Fibroblast of gingiva (primary cell): Measurements from ENCODE around the gene ATP8A1.

Source experiments
- DNase-seq: peaks from one replicate; pipeline ENCODE4 v3.0.0-alpha.2; 2011; ENCODE audit warnings: low read depth

ATP8A1 gene

DNA sequence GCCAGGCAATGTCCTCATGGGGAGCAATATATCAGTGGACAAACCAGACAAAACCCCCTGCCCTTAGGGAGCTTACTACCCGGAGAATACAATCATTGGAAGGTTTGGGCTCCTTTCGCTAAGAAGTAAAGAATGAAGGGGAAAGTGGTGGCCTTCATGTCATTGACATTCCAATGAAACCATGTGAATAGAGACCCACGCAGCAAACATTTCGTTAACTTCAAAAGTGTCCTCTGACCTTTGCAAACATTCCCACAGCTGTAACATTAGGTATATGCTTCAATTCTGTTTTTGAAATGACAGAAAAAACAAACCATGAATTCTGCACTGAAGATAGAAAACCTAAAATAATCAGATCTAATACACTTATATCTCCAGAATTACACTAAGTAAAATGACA is 7.0 kb downstream of the ATP8A1 start:
- DNase-seq, result no peak

- DNase-seq, result no peak
These were observed 9.8 kb downstream of the ATP8A1 start for GRCh38 chr4:42646999-42647541.

- no peak for DNase-seq
These were observed 10.7 kb downstream of the ATP8A1 start for GRCh38 chr4:42646013-42646784.

- DNase-seq, result no peak
These were observed 12.0 kb downstream of the ATP8A1 start for GRCh38 chr4:42644897-42645296.

DNA sequence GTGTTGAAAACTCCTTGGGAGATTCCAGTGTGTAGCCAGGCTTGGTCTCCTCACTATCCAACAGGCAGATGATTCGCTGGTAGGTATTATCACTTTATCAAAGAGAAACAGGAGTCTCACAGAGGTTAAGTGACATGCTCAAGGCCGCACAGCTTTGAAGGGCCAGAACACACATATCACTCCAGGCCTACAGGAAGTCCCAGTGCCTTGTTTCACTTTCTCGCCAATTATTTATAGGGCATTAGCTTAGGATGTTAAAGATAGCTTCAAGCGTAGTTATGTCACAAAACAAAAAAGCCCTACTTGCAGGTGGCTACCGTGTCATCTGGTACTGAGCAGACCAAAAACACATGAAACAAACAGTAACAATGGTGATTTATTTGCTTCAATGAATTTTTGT is 13.2 kb downstream of the ATP8A1 start:
- DNase-seq, result no peak

- no peak for DNase-seq
These were observed 13.9 kb downstream of the ATP8A1 start for GRCh38 chr4:42642845-42643615.

GRCh38 chr4:42642101-42642797 is 14.7 kb downstream of the ATP8A1 start:
- DNase-seq, result no peak

GRCh38 chr4:42641656-42642055 is 15.2 kb downstream of the ATP8A1 start:
- DNase-seq, result no peak

- DNase-seq, result no peak
These were observed 15.7 kb downstream of the ATP8A1 start for GRCh38 chr4:42641161-42641560.

DNA sequence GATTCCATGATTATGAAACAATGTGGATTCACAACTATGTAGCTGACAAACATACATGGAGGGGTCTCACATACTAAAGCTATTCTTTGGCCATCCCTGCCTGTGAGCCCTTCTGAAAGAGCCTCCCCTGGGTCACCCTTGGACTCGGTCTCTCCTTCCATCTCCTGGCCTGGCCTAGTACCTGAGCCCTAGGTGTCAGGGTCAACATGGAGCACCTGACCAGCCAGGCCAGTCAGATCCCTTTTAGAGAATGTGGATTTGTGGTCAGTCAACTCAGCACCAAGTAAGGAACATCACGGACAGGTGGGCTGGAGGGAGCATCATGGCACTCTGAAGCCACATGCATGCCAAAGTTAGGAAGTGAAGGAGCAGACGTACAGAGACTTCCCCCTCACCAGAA is 16.3 kb downstream of the ATP8A1 start:
- DNase-seq, result no peak

DNA sequence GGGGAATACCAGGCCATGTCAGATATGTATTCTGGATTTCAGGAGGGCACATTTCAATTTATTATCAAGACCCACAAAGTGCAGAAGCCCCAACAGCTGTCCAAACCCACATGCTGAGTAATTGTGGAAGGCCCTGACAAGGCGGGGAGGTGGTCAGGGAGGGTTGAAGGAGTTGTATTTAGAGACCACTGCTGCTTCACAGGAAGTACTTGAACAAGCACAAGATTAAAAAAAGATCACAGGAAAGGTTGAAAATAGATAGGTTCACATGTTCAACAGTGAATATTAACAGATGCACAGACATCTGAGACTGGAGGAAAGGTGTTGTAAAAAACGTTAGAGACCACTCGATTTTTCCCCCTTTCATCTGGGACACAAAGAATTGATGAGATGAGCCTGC is 17.9 kb downstream of the ATP8A1 start:
- no peak for DNase-seq

GRCh38 chr4:42638321-42638720 is 18.6 kb downstream of the ATP8A1 start:
- DNase-seq, result no peak

DNA sequence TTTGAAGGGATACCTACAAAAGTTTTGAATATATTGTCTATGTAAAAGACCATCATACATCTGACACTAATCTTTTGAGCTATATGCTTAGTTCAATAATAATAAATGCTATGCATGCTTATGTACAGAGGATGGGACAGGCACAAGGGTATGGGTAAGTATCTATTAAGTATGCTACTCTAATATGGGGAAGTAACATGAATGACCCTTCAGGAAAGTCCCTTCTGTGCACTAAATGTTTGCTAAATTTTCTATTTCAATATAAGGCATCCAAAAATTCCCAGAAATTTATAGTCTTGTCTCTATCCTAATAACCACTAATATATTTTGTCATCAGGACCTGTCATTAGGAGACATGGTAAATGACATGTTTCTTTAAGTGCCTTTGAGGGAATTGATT is 19.0 kb downstream of the ATP8A1 start:
- no peak for DNase-seq

DNA sequence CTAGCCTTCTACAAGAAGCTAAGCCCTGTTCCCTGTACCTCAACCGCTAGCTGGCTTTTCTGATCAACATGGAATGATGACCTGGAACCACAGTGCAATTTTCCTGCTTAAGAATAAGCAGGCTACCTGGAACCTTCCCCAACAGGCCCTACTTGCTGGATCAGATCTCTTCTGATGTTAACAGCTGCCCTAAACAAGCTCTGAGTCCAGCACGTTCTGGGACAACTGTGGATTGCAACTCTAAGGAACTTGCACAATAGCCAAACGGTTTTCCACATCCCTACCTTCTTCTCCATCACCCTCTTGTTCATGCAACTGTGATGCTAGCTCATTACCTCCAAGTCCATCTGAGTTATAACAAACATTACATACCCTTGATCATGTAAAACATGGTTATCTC is 19.8 kb downstream of the ATP8A1 start:
- DNase-seq, result no peak

- no peak for DNase-seq
These were observed 20.3 kb downstream of the ATP8A1 start for GRCh38 chr4:42636645-42636949.

GRCh38 chr4:42633605-42634388 is 23.1 kb downstream of the ATP8A1 start:
- no peak for DNase-seq

GRCh38 chr4:42632653-42633382 is 24.1 kb downstream of the ATP8A1 start:
- no peak for DNase-seq

DNA sequence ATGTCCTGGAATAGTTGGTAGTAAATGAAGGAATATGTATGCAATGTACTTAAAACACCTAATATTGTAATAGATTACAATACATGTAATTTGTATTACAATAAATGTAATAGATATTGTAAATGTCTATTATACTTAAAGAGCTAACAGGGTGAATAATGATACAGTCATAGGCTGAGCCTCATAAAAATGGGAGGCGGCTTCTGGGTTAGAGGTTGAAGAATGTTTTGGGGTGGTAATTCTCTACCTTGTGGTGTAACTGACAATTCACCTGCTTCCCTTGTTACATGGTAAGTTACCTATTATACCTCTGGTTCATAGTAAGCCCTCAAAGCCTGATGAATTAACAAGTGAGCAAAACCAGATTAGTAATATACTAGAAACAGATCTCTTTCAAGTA is 26.0 kb downstream of the ATP8A1 start:
- DNase-seq, result no peak

- DNase-seq, result no peak
These were observed 28.2 kb downstream of the ATP8A1 start for GRCh38 chr4:42628740-42629139.

DNA sequence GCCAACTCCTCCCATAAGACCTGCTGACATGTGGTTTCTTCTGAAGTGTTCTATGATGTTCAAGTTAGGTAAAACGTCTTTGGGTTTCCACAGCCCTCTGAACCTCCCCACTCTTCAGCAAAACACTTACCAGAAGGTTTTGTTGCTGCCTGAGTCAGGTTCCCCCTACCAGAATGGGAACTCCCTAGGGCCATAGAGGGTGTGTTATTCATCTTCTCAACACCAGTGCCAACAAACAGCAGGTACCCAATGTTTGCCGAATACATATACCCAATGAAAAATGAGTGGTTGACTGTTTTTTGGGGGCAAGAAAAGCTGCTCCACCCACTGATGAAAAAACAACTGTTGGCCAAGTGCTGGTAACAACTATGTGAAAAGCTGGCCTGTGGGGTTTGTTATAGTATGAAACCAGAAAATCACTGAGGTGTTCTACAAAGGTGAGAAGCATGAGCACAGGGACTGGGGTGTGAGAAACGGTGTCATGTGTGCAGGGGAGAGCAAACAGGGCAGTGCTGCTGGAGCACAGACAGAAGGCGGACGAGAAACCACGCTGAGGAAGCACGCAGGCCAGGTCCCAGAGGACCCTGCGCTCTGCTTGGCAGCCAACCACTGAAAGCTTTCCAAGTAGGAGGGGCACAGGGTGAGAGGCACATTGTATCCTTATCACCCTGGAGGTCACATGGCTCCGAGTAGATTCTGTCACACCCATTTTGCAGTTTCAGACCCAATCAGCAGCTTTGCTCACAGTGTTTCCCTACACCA is 28.8 kb downstream of the ATP8A1 start:
- DNase-seq, result no peak
